GM12801 (cell line): Measurements from ENCODE around the gene MYO16.

ENCODE experiments used
- TF ChIP-seq, protein P1 (sequence below): IDR thresholded peaks from one replicate; pipeline ENCODE4 v1.5.1; 2011; ENCODE audit warnings: control low read depth; ENCODE audit not compliant: insufficient read length; ENCODE audit errors: extremely low read depth

Gene MYO16

DNA sequence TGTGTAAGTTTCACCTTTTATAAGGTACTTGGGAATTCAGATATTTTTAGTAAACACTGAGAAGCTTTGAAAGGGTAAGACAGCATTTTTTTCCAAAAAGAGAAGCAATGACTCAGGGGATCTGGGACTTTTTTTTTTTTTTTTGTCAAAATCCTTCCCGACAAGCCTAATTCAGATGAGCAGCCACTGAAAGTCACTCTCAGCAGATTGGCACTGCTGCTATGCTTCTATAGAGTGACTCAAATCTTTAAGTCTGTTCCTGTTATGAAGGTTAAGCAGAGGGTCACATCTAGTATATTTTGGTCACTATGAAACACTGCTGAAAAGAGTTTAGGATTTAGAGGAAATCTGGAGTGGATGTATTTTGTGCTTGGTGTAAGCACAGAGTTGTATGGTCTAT lies 571.1 kb downstream of the MYO16 start:
- TF ChIP-seq, protein P1, sequence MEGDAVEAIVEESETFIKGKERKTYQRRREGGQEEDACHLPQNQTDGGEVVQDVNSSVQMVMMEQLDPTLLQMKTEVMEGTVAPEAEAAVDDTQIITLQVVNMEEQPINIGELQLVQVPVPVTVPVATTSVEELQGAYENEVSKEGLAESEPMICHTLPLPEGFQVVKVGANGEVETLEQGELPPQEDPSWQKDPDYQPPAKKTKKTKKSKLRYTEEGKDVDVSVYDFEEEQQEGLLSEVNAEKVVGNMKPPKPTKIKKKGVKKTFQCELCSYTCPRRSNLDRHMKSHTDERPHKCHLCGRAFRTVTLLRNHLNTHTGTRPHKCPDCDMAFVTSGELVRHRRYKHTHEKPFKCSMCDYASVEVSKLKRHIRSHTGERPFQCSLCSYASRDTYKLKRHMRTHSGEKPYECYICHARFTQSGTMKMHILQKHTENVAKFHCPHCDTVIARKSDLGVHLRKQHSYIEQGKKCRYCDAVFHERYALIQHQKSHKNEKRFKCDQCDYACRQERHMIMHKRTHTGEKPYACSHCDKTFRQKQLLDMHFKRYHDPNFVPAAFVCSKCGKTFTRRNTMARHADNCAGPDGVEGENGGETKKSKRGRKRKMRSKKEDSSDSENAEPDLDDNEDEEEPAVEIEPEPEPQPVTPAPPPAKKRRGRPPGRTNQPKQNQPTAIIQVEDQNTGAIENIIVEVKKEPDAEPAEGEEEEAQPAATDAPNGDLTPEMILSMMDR: no peak

DNA sequence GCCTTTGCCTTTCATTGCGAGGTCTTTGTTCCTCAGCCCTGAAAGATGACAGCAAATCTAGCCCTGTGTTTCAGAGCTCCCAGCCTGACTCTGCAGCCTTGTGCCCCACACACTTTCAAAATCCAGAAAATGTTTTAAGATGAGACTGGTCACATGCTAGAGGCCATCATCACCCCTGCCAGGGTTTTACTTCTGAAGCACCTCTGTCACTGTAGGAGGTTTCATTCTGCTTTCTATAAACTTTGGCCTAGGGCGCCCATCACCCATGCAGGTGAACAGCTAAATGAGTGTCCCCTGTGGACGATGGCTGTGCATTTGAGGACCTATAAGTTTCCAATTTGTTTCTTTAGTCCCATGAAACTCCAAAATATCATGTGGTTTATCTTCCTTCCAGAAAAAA lies 574.2 kb downstream of the MYO16 start:
- TF ChIP-seq, protein P1: no peak

DNA sequence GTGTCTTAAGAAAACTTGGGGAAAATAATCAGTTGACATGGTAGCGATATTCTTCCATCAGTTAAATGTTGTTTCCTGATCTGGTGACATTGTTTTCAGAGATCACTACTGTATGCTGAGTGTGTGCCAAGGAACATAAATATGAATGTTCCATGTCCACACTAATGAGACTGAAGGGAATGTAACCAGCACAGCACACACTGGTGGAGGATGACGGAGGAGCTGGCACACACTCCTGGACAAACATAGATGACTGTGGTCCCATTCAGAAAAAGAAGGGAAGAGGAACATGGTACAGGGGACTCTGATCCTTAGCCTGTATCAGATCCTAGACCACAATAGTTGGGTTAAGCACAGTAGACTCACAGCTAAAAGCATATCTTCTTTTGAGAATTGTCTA lies 574.8 kb downstream of the MYO16 start:
- TF ChIP-seq, protein P1: no peak

DNA sequence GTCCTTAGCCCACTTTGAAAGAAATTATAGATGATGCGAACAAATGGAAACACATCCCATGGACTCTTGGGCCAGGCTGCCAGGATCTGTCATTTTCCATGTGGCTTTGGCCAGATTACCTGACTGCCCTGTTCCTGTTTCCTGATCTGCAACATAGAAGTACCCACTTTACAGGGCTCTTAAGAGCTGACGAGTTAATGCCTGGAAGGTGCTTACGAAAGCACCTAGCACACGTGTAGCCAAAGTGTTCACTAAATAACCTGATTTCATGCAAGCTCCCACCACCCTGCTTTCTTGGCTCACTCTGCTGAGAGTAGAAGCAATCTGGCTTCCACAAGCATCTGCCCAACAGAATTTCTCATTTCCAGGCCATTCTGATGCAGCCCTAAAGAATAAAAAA lies 575.2 kb downstream of the MYO16 start:
- TF ChIP-seq, protein P1: no peak

DNA sequence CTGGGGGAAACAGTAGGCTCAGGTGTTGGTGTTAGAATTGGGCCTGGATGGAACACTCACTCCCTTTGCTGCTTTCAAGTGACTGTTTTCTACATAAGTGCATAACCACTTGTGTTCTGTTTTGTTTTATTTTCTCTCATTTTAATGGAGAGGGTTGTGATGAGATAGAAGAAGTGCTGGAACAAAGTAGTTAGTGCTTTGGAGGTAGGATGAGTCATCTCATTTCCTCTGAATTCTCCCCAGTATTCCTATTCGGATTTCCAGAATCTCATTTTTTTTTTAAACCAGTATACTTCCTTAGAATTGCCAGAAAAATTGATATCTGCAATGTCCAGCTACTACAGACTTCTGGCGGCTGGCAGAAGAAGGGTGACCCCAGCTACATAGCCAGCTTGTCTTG lies 575.9 kb downstream of the MYO16 start:
- TF ChIP-seq, protein P1: no peak

DNA sequence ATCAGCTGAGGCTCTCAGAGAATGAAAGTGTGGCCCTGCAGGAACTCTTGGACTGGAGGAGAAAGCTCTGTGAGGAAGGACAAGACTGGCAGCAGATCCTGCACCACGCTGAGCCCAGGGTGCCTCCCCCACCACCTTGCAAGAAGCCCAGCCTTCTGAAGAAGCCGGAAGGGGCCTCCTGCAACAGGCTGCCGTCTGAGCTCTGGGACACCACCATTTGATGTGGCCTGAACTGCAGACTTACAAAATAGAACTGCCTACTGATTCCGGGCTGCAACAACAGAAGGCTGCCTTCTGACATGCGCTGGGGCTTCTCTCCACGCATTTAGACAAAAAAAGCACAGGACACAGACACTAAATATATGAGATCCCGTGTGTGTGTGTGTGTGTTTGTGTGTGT lies 577.2 kb downstream of the MYO16 start:
- TF ChIP-seq, protein P1: no peak

DNA sequence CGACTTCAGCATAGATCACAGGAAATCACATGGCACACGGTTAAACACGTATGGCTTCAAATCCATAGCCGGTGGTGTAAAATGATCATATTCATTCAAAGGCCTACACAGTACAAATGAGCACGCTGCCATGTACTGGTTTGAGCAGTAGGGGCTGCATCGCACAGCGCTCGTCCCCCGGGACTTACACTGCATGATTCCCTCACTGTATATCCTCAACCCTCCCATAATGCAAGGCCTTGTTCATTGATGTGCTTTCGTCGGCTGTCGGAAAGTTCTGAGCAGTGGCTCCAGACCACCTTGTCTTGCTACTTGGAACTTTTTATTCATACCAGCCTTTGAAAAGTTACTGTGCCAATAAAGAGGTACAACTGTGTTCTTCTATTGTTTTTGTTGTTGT lies 578.2 kb downstream of the MYO16 start:
- TF ChIP-seq, protein P1: no peak

DNA sequence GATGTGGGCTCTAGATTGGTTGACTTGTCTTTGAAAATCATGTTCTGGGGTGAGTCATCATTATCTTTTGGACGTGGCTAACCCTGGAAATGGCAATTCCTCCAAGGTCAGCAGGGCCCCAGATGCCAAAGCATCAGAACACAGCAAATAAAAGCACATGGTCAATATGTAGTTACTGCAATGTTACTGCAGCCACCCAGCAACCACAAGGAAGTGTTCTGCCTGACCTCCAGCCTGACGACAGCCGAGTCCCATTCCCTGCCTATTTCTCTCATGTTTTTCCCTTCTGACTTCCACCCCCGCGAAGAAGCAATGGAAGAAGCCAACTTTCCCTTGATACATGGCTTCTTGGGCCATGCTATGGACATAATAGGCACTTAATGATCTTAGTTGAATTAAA lies 579.1 kb downstream of the MYO16 start:
- TF ChIP-seq, protein P1: no peak
